Activated CD4-positive, alpha-beta memory T cell treated with anti-CD3 and anti-CD28 coated beads, Interleukin-2, amount 10 ng/mL, durations not matched to agents 7 days and 5 days (primary cell): ENCODE results near the gene FKBP1C. TPM values are rescaled to one million over a fixed set of nuclear protein-coding genes. Genes with fewer than 3 reads are reported as not detected.
"Not testable (repeated sequence)": the region's sequence is repeated elsewhere in the genome, so short reads cannot be mapped to it uniquely, and the experiment has no call there.

Experiments used
- CTCF ChIA-PET: fragments of 350-600 bp; sonication (Branson Sonifier 250); formaldehyde crosslinking; loops from one replicate; lab custom pipeline; 2021; ENCODE audit warnings: antibody characterized with exemption, inconsistent platforms; lab: Charles Lee
- POLR2A ChIA-PET: fragments of 350-600 bp; sonication (Branson Sonifier 250); formaldehyde crosslinking; loops from one replicate; lab custom pipeline; 2021; ENCODE audit warnings: antibody characterized with exemption; lab: Charles Lee
- DNase-seq: peaks from one replicate; pipeline ENCODE4 v3.0.0-alpha.2; 2020
- H3K27ac Mint-ChIP-seq: one replicate; pipeline ENCODE4 v1.8.0; 2021; ENCODE audit warnings: mild to moderate bottlenecking, mixed read lengths
- H3K27me3 Mint-ChIP-seq: one replicate; pipeline ENCODE4 v1.8.0; 2021; ENCODE audit warnings: mixed read lengths
- H3K36me3 Mint-ChIP-seq: one replicate; pipeline ENCODE4 v1.8.0; 2021; ENCODE audit warnings: low read depth, mixed read lengths
- H3K4me1 Mint-ChIP-seq: one replicate; pipeline ENCODE4 v1.8.0; 2021; ENCODE audit warnings: mixed read lengths
- H3K4me3 Mint-ChIP-seq: one replicate; pipeline ENCODE4 v1.8.0; 2021; ENCODE audit warnings: mild to moderate bottlenecking, mixed read lengths
- H3K9me3 Mint-ChIP-seq: one replicate; pipeline ENCODE4 v1.8.0; 2021; ENCODE audit warnings: mixed read lengths
- total RNA-seq, 2 experiments: library from RNA; stranded (reverse); gene quantifications; one replicate each; pipeline ENCODE4 v1.2.3, GENCODE V29; 2021

FKBP1C gene
- total RNA-seq, 2 experiments from 2014 or later: 0.50 to 0.55 TPM

GRCh38 chr6:63227928-63228894 is 16.9 kb downstream of the FKBP1C start:
- CTCF ChIA-PET, H3K4me3 Mint-ChIP-seq, H3K4me1 Mint-ChIP-seq, POLR2A ChIA-PET, H3K27me3 Mint-ChIP-seq, H3K9me3 Mint-ChIP-seq, DNase-seq, H3K36me3 Mint-ChIP-seq, H3K27ac Mint-ChIP-seq: not testable (repeated sequence)

- H3K4me3 Mint-ChIP-seq, DNase-seq, CTCF ChIA-PET, H3K9me3 Mint-ChIP-seq, H3K27ac Mint-ChIP-seq, POLR2A ChIA-PET, H3K4me1 Mint-ChIP-seq, H3K27me3 Mint-ChIP-seq, H3K36me3 Mint-ChIP-seq: not testable (repeated sequence)
Measured at GRCh38 chr6:63230027-63230426, 18.8 kb downstream of the FKBP1C start.

- POLR2A ChIA-PET, H3K4me3 Mint-ChIP-seq, H3K36me3 Mint-ChIP-seq, H3K27ac Mint-ChIP-seq, H3K27me3 Mint-ChIP-seq, H3K4me1 Mint-ChIP-seq, DNase-seq, CTCF ChIA-PET, H3K9me3 Mint-ChIP-seq: not testable (repeated sequence)
Measured at GRCh38 chr6:63230511-63230910, 19.2 kb downstream of the FKBP1C start.

GRCh38 chr6:63236398-63236817 is 25.1 kb downstream of the FKBP1C start:
- H3K4me1 Mint-ChIP-seq: no peaks in the 10 kb centered on the region
- H3K36me3 Mint-ChIP-seq: no peaks in the 10 kb centered on the region
- peaks cover 7% of the 10 kb centered on the region for H3K9me3 Mint-ChIP-seq
- no peak for DNase-seq
- ChIA-PET CTCF (no interaction called here), POLR2A (no interaction called here)
- no peak overlapping the region for H3K4me3 Mint-ChIP-seq
- no peaks in the 10 kb centered on the region for H3K27me3 Mint-ChIP-seq
- H3K27ac Mint-ChIP-seq: no peak overlapping the region

GRCh38 chr6:63245420-63245819 is 34.2 kb downstream of the FKBP1C start:
- no peak overlapping the region for H3K27ac Mint-ChIP-seq
- H3K27me3 Mint-ChIP-seq: no peaks in the 10 kb centered on the region
- no peaks in the 10 kb centered on the region for H3K36me3 Mint-ChIP-seq
- no peak for DNase-seq
- ChIA-PET POLR2A (no interaction called here), CTCF (no interaction called here)
- H3K4me3 Mint-ChIP-seq: no peak overlapping the region
- H3K4me1 Mint-ChIP-seq: no peaks in the 10 kb centered on the region
- no peaks in the 10 kb centered on the region for H3K9me3 Mint-ChIP-seq

GRCh38 chr6:63245909-63246308 is 34.6 kb downstream of the FKBP1C start:
- no peak overlapping the region for H3K27ac Mint-ChIP-seq
- no peak for DNase-seq
- no peaks in the 10 kb centered on the region for H3K36me3 Mint-ChIP-seq
- POLR2A ChIA-PET: no interaction called here
- no peak overlapping the region for H3K4me3 Mint-ChIP-seq
- no peaks in the 10 kb centered on the region for H3K27me3 Mint-ChIP-seq
- H3K4me1 Mint-ChIP-seq: no peaks in the 10 kb centered on the region
- H3K9me3 Mint-ChIP-seq: no peaks in the 10 kb centered on the region
- CTCF ChIA-PET: no interaction called here

GRCh38 chr6:63246581-63246980 is 35.3 kb downstream of the FKBP1C start:
- Mint-ChIP-seq H3K9me3 (no peaks in the 10 kb centered on the region), H3K27ac (no peak overlapping the region), H3K36me3 (no peaks in the 10 kb centered on the region), H3K4me3 (no peak overlapping the region), H3K4me1 (no peaks in the 10 kb centered on the region), H3K27me3 (no peaks in the 10 kb centered on the region)
- CTCF ChIA-PET: interaction anchor here (0.9 kb wide), 1 partner anchor 43 kb away, joined by 3 read pairs; no protein-coding TSS in a partner anchor
- no peak for DNase-seq
- POLR2A ChIA-PET: no interaction called here

GRCh38 chr6:63249875-63250482 is 38.7 kb downstream of the FKBP1C start:
- H3K27ac Mint-ChIP-seq: no peak overlapping the region
- H3K4me1 Mint-ChIP-seq: no peaks in the 10 kb centered on the region
- POLR2A ChIA-PET: no interaction called here
- no peak for DNase-seq
- H3K27me3 Mint-ChIP-seq: no peaks in the 10 kb centered on the region
- H3K9me3 Mint-ChIP-seq: no peaks in the 10 kb centered on the region
- no peak overlapping the region for H3K4me3 Mint-ChIP-seq
- CTCF ChIA-PET: no interaction called here
- H3K36me3 Mint-ChIP-seq: no peaks in the 10 kb centered on the region

- Mint-ChIP-seq H3K27me3 (no peaks in the 10 kb centered on the region), H3K9me3 (no peaks in the 10 kb centered on the region), H3K4me3 (no peak overlapping the region), H3K36me3 (no peaks in the 10 kb centered on the region), H3K4me1 (no peaks in the 10 kb centered on the region), H3K27ac (no peak overlapping the region)
- ChIA-PET CTCF (no interaction called here), POLR2A (no interaction called here)
- no peak for DNase-seq
Measured at GRCh38 chr6:63259153-63259552, 47.9 kb downstream of the FKBP1C start.

GRCh38 chr6:63261820-63262219 is 50.6 kb downstream of the FKBP1C start:
- Mint-ChIP-seq H3K36me3 (no peaks in the 10 kb centered on the region), H3K4me3 (no peak overlapping the region), H3K9me3 (no peaks in the 10 kb centered on the region), H3K27ac (no peak overlapping the region), H3K27me3 (no peaks in the 10 kb centered on the region), H3K4me1 (no peaks in the 10 kb centered on the region)
- ChIA-PET POLR2A (no interaction called here), CTCF (no interaction called here)
- no peak for DNase-seq

Other genes starting within 250 kb of the FKBP1C start
- gene LGSN, start 108.5 kb downstream of the FKBP1C start, total RNA-seq: under 1 TPM; 0.15 to 0.18 TPM